ENCODE measurements around the gene PLCL1.

PLCL1 gene

DNA sequence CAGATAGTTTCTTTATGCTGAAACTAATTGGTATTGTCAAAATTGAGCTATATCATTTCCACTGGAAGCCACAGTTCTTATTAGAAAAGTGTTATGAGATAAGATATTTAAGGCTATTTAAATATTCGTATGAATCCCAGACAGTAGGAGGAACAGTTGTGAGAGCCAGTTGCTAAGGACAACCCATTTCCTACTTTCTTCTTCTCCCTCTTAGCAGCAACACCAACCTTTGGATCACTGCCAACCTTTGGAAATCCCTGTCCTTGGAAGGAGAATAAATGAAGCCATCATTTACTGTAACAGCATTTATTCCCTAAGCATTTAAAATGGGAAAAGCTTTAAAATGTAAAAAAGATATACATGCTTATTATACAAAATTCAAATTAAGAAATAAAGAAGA lies 85.8 kb downstream of the PLCL1 start:
- peak; percentile 54 for DNase-seq

DNA sequence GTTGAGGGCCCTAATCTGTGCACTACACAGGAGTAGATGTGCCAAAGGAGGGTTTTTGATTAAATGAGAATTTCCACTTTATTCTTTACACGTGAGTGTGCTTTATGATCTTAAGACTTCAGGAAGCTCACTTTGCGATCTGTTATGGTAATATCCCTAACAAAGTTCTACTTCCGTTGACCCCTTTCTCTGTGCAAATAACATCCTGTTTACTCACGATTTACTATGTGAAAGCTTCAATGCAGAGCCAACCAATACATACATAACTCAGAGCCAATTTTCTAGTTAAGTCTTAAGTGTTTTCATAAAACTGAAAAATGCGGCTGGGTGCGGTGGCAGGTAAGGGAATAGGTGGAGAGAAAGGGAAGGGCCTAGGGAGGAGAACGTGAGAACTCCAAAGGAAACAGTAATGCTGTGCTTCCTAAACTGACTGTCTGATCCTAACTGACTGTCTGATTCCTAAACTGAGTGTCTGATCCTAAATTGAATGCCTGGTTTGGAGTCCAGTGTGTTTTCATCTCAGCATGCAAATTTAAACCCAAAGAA lies 87.6 kb downstream of the PLCL1 start:
- no peak for DNase-seq

DNA sequence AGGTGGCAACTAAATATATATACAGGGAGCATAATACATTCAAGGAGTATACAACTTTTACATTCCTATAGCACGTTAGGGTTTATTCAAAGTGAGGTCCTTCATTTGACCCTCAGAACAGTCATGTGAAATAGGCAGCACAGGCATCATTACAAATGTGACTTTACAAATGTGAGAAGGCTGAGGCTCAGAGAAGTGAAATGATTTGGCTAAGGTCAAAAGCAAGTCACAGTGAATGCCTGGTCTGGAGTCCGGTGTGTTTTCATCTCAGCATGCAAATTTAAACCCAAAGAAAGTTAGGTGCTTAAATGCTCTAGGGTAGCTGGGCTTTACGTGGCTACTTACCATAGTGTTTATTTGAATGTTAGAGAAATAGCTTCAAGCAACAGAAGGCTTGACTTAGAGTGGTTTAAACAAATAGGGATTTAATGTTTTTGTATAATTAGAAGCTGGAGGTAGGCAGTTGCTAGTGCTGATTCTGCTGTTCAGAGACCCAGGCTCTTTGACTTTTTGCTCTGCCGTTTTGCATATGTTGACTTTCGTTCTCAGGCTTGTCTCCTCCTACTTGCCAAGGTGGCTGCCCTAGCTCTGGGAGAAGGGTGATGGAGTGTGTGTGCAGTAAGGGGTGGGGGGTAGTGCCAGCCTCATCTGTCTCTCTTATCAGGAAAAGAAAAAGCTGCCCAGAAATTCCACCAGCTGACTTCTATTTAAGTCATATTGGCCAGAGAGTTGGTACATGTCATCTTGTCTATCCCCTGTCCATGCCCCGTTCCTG lies 89.2 kb downstream of the PLCL1 start:
- no peak for DNase-seq

- peak; percentile 33 for DNase-seq
Observed at GRCh38 chr2:197894751-197895274, 90.4 kb downstream of the PLCL1 start.

DNA sequence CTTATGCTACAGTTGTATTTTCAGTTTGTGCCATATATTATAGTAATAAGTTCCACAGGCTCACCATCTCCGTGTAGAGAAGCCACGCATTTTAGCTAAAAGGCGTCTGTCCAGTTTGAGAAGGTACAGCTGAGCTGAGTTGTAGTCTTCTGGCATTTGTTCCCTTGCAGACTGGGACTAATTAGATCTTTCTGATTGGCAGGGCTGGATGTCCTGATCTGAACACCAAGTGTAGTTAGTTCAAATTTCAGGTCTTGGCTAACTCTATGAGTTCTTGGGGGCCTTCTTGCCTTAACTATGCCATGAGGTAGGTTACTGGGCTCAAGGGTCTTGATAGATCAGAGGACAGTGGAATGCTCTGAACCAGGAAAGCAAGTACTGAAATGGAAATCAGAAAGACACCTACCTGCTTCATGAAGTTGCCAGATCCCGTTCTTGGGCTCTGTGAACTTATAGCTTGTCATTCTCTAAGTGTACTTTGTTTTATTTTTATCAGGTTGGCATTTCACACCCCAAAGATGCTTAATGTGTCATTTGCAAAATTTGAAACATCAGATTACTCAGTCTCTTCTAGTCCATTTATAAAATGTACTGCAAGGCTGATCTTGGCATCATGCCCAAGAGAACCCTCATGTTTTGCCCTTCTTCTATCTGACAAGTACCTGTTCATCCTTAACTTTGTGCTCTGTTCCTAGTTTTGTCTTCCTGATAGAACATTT lies 93.7 kb downstream of the PLCL1 start:
- DNase-seq: no peak

GRCh38 chr2:197904446-197904845 lies 100.1 kb downstream of the PLCL1 start:
- peak; percentile 57 for DNase-seq

DNA sequence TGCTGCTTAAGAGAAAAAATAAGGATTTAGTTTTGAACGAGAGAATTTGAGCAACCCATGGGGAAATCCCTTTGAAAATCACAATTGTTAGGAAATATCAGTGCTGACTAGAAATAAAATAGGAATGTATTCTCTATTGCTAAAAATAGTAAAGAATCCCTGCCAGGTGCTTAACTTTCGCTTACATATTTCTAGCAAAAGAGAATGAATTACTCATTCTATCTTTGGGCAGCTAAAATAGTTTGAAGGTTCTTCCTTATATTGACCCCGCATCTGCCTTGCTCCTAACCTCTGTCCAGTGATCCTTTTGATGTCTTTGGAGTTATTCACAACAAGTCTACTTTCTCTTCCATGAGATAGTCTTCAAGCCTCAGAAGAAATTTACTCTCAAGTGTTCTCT lies 103.8 kb downstream of the PLCL1 start:
- DNase-seq: no peak

- peak; percentile 66 for DNase-seq
Observed at GRCh38 chr2:197908990-197909776, 104.8 kb downstream of the PLCL1 start.

GRCh38 chr2:197911667-197912066 lies 107.3 kb downstream of the PLCL1 start:
- DNase-seq: no peak

GRCh38 chr2:197913084-197913483 lies 108.7 kb downstream of the PLCL1 start:
- DNase-seq: no peak

DNA sequence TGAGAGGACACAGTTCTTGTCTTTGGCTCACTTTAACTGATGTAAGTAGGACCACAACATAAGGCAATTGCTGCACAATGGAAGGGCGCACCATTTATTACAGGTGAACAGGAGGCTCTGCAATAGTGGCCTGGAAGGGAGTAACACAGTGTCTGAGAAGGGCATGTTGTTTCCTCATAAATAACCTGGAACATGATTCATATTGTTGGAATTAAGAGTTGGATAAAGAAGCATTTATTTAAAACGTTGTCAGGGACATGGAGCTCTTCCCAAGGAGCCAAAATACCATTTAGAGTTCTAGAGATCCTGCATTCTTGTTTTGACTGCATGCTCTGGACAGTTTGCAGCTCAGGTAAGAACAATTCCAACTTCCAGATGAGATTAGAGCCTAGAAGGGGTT lies 110.4 kb downstream of the PLCL1 start:
- no peak for DNase-seq

DNA sequence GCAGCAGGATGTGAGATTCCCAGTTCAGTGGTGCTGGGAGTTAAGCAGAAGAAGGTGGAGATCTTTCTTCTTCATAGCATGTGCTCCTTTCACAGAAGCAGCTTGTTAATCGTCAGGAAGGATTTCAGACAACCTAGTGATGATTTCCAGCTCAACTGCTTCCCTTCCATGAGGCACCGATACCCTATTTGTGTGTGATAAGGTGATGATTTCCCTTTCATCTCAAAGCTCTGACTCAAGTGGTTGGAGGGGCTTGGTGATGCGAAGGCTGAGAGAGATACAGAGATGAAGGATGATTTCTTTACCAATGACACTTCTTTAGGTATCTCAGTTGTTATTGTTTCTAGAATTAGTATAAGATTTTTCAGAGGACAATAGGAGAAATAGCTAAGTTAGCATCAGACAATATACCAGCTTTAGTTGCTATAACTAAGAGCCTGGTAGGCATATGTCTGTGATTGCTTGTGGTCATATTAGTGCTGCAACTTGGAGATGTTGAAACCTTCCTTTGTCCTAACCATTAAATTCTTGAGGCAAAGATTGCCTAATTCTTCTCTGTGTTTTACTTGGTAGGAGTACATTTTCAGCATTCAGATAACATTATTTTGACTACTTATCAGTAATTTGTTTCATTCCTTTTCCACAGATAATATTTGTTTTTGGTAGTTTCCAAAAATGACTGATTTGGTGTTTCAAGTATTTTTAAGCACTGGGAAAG lies 111.3 kb downstream of the PLCL1 start:
- peak; percentile 46 for DNase-seq

DNA sequence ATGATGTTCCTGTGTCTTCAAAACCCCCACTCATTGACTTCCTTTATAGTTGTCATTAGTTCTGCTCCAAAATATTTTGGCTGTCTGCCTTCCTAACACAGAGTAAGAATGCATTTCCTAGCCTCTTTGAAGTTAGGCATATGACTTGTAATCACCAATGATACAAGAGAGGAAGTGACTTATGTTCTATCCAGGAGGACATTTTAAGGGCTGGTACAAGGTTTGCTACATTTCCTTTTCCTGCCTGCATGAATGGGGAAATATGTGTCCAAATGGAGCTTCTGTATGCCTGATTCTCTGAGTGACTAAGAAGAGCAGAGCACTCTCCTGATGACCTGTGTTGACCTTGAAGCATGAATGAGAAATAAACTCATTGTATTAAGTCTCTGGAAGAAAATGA lies 115.1 kb downstream of the PLCL1 start:
- DNase-seq: peak; percentile 25

GRCh38 chr2:197920088-197920487 lies 115.7 kb downstream of the PLCL1 start:
- DNase-seq: no peak

- no peak for DNase-seq
Observed at GRCh38 chr2:197920592-197921201, 116.3 kb downstream of the PLCL1 start.

DNA sequence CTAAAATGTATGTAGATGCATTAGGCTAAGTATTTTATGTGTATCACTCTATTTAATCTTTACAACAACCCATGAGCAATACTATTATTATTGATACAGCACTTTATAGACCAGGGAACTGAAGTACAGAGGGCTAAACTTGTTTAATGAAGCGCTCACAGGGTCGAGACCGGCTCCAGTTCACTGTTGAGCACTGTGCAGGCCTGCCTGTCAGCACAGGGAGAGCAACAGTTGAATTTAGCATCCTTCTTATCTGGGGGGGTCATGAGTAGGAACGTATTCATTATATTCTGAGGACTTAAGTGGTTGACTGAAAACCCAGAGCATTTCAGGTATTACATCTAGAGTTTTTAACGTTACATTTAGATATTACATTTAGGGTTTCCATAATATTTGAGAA lies 120.1 kb downstream of the PLCL1 start:
- DNase-seq: no peak

GRCh38 chr2:197925204-197925603 lies 120.8 kb downstream of the PLCL1 start:
- peak; percentile 34 for DNase-seq

DNA sequence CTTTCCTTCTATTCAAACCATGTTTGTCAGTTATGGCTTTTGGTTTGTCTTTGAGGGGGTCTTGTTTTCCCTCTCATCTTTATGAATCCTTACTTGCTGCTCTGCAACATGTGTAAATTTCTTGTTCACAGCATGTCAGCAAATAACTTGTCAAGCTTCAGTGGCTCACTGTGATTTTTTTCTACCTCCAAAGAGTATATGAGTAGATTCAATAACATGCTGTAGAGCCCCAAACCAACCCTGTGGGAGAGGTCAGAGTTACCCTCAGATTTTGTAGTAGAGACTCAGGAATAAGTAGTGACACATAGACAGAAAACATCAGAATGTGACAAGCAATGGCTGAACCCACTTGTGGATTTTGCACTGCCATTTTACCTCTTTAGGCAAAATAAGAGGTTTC lies 121.6 kb downstream of the PLCL1 start:
- no peak for DNase-seq

GRCh38 chr2:197926673-197927072 lies 122.3 kb downstream of the PLCL1 start:
- DNase-seq: no peak

GRCh38 chr2:197927994-197928393 lies 123.6 kb downstream of the PLCL1 start:
- DNase-seq: no peak

DNA sequence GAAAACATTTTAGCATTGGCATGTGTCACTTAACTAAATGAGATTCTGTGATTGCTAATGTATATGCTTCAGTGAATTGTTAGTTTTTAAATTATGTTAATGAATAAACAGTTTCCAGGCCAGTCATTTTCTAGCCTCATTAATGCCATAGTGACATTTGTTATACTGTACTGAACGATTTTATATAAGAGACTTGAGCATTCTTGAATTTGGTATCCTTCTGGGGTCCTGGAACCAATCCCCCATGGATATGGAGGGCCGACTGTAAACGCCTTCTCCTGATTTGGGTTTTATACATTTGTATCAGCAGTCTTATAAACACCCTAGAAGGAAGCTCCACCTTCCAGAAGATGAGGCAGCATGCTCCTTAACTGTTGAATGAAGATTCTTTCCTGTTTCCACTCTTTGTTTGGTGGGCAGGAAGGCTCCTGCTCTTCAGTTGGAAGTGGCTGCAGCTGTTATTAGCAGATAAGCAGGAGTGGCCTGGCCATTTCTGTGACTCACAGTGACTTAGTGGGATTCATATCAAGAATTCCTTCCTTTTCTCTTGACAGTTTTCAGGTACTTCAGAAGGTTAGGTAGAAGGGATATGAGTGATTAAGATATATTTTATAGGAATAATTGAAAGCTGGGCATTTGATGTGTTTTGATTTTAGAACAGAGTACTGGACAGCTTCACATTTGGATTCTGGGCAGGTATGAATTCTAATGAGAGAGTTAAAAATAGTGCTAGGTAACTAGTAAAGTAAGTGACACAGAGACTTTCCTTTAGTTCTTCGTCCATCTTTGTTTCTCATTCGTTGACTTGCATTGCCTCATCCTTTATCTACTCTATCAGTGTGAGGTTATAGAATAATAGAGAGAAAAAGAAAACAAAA lies 124.9 kb downstream of the PLCL1 start:
- no peak for DNase-seq
